CMK (cell line): ENCODE measurements around the gene GPR34.
"Not testable (repeated sequence)": the region's sequence is repeated elsewhere in the genome, so short reads cannot be mapped to it uniquely, and the experiment has no call there.

Experiments used
- DNase-seq: peaks from one replicate; pipeline ENCODE4 v3.0.0-alpha.2; 2010; ENCODE audit warnings: low read depth

GPR34 gene

GRCh38 chrX:41688835-41689234 is at the start of gene GPR34:
Gene GPR34 (plus strand): TSS chrX:41688973. CDS start chrX:41695634, 6,661 bp downstream.
- DNase-seq, result no peak

GRCh38 chrX:41646201-41646600 is 42.6 kb upstream of the GPR34 start:
- DNase-seq, result not testable (repeated sequence)

- no peak for DNase-seq
These were observed 35.6 kb upstream of the GPR34 start for GRCh38 chrX:41653125-41653524.

GRCh38 chrX:41655101-41655500 is 33.7 kb upstream of the GPR34 start:
- no peak for DNase-seq

GRCh38 chrX:41655631-41656030 is 33.1 kb upstream of the GPR34 start:
- no peak for DNase-seq

GRCh38 chrX:41661366-41662095 is 27.2 kb upstream of the GPR34 start:
- DNase-seq, result no peak

- DNase-seq, result no peak
These were observed 24.3 kb upstream of the GPR34 start for GRCh38 chrX:41664375-41664901.

- DNase-seq, result no peak
These were observed 23.9 kb upstream of the GPR34 start for GRCh38 chrX:41664908-41665307.

- no peak for DNase-seq
These were observed 23.1 kb upstream of the GPR34 start for GRCh38 chrX:41665686-41666085.

GRCh38 chrX:41666251-41666650 is 22.5 kb upstream of the GPR34 start:
- DNase-seq, result no peak

GRCh38 chrX:41667631-41668030 is 21.1 kb upstream of the GPR34 start:
- DNase-seq, result no peak

GRCh38 chrX:41670112-41670511 is 18.7 kb upstream of the GPR34 start:
- no peak for DNase-seq

- DNase-seq, result no peak
These were observed 17.7 kb upstream of the GPR34 start for GRCh38 chrX:41671082-41671481.

GRCh38 chrX:41672643-41673042 is 16.1 kb upstream of the GPR34 start:
- no peak for DNase-seq

GRCh38 chrX:41676361-41676760 is 12.4 kb upstream of the GPR34 start:
- not testable (repeated sequence) for DNase-seq

- no peak for DNase-seq
These were observed 11.4 kb upstream of the GPR34 start for GRCh38 chrX:41677183-41678060.

GRCh38 chrX:41684138-41684537 is 4.6 kb upstream of the GPR34 start:
- DNase-seq, result no peak

GRCh38 chrX:41684940-41685339 is 3.8 kb upstream of the GPR34 start:
- no peak for DNase-seq

GRCh38 chrX:41686788-41687187 is 2.0 kb upstream of the GPR34 start:
- DNase-seq, result no peak

- DNase-seq, result no peak
These were observed 617 bp upstream of the GPR34 start for GRCh38 chrX:41688156-41688555.

- DNase-seq, result no peak
These were observed 938 bp downstream of the GPR34 start for GRCh38 chrX:41689711-41690110.

GRCh38 chrX:41692162-41692749 is 3.5 kb downstream of the GPR34 start:
- DNase-seq, result no peak

- DNase-seq, result no peak
These were observed 4.3 kb downstream of the GPR34 start for GRCh38 chrX:41693024-41693423.
